Measurements from ENCODE around the gene CD55.

DNA sequence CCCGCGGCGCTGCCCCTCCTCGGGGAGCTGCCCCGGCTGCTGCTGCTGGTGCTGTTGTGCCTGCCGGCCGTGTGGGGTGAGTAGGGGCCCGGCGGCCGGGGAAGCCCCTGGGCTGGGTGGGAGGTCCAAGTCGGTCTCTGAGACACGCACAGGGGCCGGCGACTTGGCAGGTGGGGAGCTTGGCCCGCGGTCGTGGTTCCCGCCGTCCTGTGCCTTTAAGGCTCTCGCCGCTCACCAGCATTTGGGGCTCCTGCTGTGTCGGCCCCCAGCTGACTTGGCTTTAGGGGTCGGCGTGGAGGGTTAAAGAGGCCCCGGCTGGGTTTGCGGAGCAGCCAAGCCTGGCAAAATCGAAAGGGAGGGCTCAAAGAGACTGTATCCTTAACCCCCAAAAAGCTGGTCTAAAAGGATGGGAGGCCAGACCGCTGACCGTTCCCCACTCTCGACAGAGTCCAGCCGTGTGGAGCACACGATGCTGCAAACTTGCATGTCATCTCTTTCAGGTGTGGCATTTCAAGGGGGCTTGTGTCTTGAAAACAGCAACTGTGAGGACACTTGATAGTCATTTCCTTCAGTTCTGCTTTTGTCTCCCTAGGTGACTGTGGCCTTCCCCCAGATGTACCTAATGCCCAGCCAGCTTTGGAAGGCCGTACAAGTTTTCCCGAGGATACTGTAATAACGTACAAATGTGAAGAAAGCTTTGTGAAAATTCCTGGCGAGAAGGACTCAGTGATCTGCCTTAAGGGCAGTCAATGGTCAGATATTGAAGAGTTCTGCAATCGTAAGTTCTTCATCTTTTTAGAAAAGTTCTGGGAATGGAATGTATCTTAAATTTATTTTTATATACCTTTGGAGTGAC is 540 bp downstream of the CD55 start:
- TF ChIP-seq, protein P1, sequence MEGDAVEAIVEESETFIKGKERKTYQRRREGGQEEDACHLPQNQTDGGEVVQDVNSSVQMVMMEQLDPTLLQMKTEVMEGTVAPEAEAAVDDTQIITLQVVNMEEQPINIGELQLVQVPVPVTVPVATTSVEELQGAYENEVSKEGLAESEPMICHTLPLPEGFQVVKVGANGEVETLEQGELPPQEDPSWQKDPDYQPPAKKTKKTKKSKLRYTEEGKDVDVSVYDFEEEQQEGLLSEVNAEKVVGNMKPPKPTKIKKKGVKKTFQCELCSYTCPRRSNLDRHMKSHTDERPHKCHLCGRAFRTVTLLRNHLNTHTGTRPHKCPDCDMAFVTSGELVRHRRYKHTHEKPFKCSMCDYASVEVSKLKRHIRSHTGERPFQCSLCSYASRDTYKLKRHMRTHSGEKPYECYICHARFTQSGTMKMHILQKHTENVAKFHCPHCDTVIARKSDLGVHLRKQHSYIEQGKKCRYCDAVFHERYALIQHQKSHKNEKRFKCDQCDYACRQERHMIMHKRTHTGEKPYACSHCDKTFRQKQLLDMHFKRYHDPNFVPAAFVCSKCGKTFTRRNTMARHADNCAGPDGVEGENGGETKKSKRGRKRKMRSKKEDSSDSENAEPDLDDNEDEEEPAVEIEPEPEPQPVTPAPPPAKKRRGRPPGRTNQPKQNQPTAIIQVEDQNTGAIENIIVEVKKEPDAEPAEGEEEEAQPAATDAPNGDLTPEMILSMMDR (IDR thresholded peaks at IDR 0.05; ENCODE audit: insufficient read depth, low read length): no peak
- no peak for TF ChIP-seq REST (IDR thresholded peaks at IDR 0.05; ENCODE audit: insufficient replicate concordance, low read depth)
- TF ChIP-seq POLR2AphosphoS5 (IDR thresholded peaks at IDR 0.05; ENCODE audit: low read depth): no peak
